ENCODE data around the gene C5orf63. TPM values are rescaled to one million over a fixed set of nuclear protein-coding genes. Genes with fewer than 3 reads are reported as not detected.
"Not testable (repeated sequence)": the region's sequence is repeated elsewhere in the genome, so short reads cannot be mapped to it uniquely, and the experiment has no call there.

C5orf63 gene
- total RNA-seq, 3 donors from 2014 or later = 2.4 to 5.6 (median 4.0) TPM

GRCh38 chr5:127027539-127027938 lies 45.8 kb downstream of the C5orf63 start:
- no peak for DNase-seq (ENCODE audit: low spot score in 2 of 2)
- Histone ChIP-seq H3K36me3 (no peaks in the 10 kb centered on the region), H3K4me1 (no peaks in the 10 kb centered on the region), H3K4me3 (no peak overlapping the region), H3K27me3 (no peaks in the 10 kb centered on the region), H3K9me3 (no peaks in the 10 kb centered on the region), H3K27ac (no peak overlapping the region)
- intact Hi-C loops (cut with DNase I; ENCODE audit: low total_unique reads) = no loop called here
- TF ChIP-seq POLR2A (IDR thresholded peaks at IDR 0.05) = no peak

DNA sequence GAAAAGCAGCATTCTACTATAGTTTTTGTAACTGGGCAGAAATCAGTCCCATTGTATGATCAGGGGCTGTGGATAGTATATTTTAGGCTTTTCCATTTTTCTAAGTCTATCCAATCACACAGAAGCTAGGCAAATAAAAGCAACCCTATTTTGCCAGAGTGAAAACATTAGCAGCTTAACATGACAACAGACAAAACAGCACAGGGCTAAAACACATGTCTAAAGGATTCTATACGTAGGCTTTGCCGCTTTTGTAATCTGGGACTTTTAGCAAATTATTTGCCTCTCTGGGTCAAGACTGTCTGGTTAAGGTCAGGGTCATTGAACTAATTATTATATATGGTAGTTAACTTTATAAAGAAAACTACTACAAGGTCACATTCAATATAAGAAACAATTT lies 47.1 kb downstream of the C5orf63 start:
- Histone ChIP-seq H3K4me3 (no peak overlapping the region), H3K27me3 (no peaks in the 10 kb centered on the region), H3K9me3 (no peaks in the 10 kb centered on the region), H3K36me3 (no peaks in the 10 kb centered on the region), H3K4me1 (no peaks in the 10 kb centered on the region), H3K27ac (no peak overlapping the region)
- TF ChIP-seq CTCF (IDR thresholded peaks at IDR 0.05) (no peak), POLR2A (IDR thresholded peaks at IDR 0.05) (no peak), POLR2AphosphoS5 (IDR thresholded peaks at IDR 0.05) (no peak)
- intact Hi-C loops (cut with DNase I; ENCODE audit: low total_unique reads) = no loop called here
- no peak for DNase-seq (ENCODE audit: low spot score in 2 of 2)

GRCh38 chr5:127025467-127025866 lies 47.8 kb downstream of the C5orf63 start:
- TF ChIP-seq POLR2AphosphoS5 (IDR thresholded peaks at IDR 0.05) = no peak
- no peak for TF ChIP-seq POLR2A (IDR thresholded peaks at IDR 0.05)
- H3K27me3 ChIP-seq = no peaks in the 10 kb centered on the region
- no peaks in the 10 kb centered on the region for H3K9me3 ChIP-seq
- no peak overlapping the region for H3K4me3 ChIP-seq
- no peak overlapping the region for H3K27ac ChIP-seq
- H3K36me3 ChIP-seq = no peaks in the 10 kb centered on the region
- DNase-seq (ENCODE audit: low spot score in 2 of 2) = no peak
- no peaks in the 10 kb centered on the region for H3K4me1 ChIP-seq
- intact Hi-C loops (cut with DNase I; ENCODE audit: low total_unique reads) = no loop called here

- Histone ChIP-seq H3K36me3 (no peaks in the 10 kb centered on the region), H3K27ac (no peak overlapping the region), H3K27me3 (no peaks in the 10 kb centered on the region), H3K4me1 (no peaks in the 10 kb centered on the region), H3K9me3 (no peaks in the 10 kb centered on the region), H3K4me3 (no peak overlapping the region)
- DNase-seq (ENCODE audit: low spot score in 2 of 2) = no peak
- intact Hi-C loops (cut with DNase I; ENCODE audit: low total_unique reads) = no loop called here
- TF ChIP-seq CTCF (IDR thresholded peaks at IDR 0.05) (no peak), POLR2AphosphoS5 (IDR thresholded peaks at IDR 0.05) (no peak), POLR2A (IDR thresholded peaks at IDR 0.05) (no peak)
These were observed 48.5 kb downstream of the C5orf63 start for GRCh38 chr5:127024821-127025220.

DNA sequence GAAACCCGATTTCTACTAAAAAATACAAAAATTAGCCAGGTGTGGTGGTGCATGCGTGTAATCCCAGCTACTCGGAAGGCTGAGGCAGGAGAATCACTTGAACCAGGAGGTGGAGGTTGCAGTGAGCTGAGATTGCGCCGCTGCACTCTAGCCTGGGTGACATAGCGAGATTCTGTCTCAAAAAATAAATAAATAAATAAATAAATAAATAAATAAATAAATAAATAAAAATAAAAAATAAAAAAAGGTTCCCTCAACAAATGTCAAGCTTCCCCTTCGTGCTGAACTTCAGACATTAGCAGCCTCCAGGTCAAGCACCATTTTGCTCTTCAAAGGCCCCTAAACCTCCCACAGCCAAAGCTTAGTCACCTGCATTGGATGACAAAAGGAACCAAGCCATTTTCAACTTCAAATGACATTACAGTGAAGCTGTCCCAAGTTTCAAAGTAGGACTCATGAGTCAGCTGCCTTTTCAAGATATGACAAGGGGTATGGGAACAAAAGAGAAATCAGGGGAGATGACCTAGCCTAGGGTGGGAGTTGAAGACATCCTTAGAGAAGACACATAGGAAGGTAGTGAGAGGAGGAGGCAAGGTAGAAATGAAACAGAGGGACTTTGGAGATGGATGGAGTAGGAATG lies 49.6 kb downstream of the C5orf63 start:
- H3K4me3 ChIP-seq; H3K27me3 ChIP-seq; H3K36me3 ChIP-seq; H3K27ac ChIP-seq; intact Hi-C loops (cut with DNase I; ENCODE audit: low total_unique reads); H3K9me3 ChIP-seq; H3K4me1 ChIP-seq; DNase-seq (ENCODE audit: low spot score in 2 of 2): not testable (repeated sequence)

GRCh38 chr5:127022846-127023245 lies 50.5 kb downstream of the C5orf63 start:
- no peaks in the 10 kb centered on the region for H3K4me1 ChIP-seq
- H3K4me3 ChIP-seq = no peak overlapping the region
- intact Hi-C loops (cut with DNase I; ENCODE audit: low total_unique reads) = no loop called here
- no peaks in the 10 kb centered on the region for H3K27me3 ChIP-seq
- TF ChIP-seq CTCF (IDR thresholded peaks at IDR 0.05) (no peak), POLR2A (IDR thresholded peaks at IDR 0.05) (no peak), POLR2AphosphoS5 (IDR thresholded peaks at IDR 0.05) (no peak)
- H3K27ac ChIP-seq = no peak overlapping the region
- no peaks in the 10 kb centered on the region for H3K9me3 ChIP-seq
- no peak for DNase-seq (ENCODE audit: low spot score in 2 of 2)
- no peaks in the 10 kb centered on the region for H3K36me3 ChIP-seq

- no peak for DNase-seq (ENCODE audit: low spot score in 2 of 2)
- H3K9me3 ChIP-seq = no peaks in the 10 kb centered on the region
- no peaks in the 10 kb centered on the region for H3K36me3 ChIP-seq
- H3K27me3 ChIP-seq = no peaks in the 10 kb centered on the region
- no peak overlapping the region for H3K27ac ChIP-seq
- intact Hi-C loops (cut with DNase I; ENCODE audit: low total_unique reads) = no loop called here
- TF ChIP-seq POLR2A (IDR thresholded peaks at IDR 0.05) = no peak
- no peak overlapping the region for H3K4me3 ChIP-seq
- H3K4me1 ChIP-seq = no peaks in the 10 kb centered on the region
These were observed 53.4 kb downstream of the C5orf63 start for GRCh38 chr5:127019928-127020327.

GRCh38 chr5:127016722-127017121 lies 56.6 kb downstream of the C5orf63 start:
- H3K36me3 ChIP-seq; H3K27ac ChIP-seq; DNase-seq (ENCODE audit: low spot score in 2 of 2); H3K27me3 ChIP-seq; H3K9me3 ChIP-seq; intact Hi-C loops (cut with DNase I; ENCODE audit: low total_unique reads); H3K4me3 ChIP-seq; H3K4me1 ChIP-seq: not testable (repeated sequence)

Data from breast epithelium (tissue), 4 donors.